OCI-LY7 (cell line): ENCODE measurements around the gene CENPX. TPM values are rescaled to one million over a fixed set of nuclear protein-coding genes. Genes with fewer than 3 reads are reported as not detected.

Source experiments
- BruUV-seq: library from RNA; stranded (reverse); fragments of 400-500 nt; replicated peaks from 2 replicates; lab custom pipeline; 2021; lab: Mats Ljungman, UMichigan
- CTCF ChIA-PET: fragments of 300-600 bp; sonication (Branson Sonifier 250); formaldehyde crosslinking; loops from one replicate; lab custom pipeline; 2022; ENCODE audit warnings: antibody characterized with exemption; ENCODE audit not compliant: unreplicated experiment; lab: Charles Lee
- POLR2A ChIA-PET: fragments of 300-600 bp; sonication (Branson Sonifier 250); formaldehyde crosslinking; loops from one replicate; lab custom pipeline; 2022; ENCODE audit warnings: antibody characterized with exemption; lab: Charles Lee
- DNase-seq: peaks from one replicate; pipeline ENCODE4 v3.0.0-alpha.2; 2015; ENCODE audit warnings: low spot score
- H2AFZ ChIP-seq: fragments of 200-600 bp; sonication (generic), shearing (Covaris generic); 2 replicates; pipeline ENCODE4 v1.6.1; 2014; ENCODE audit warnings: mild to moderate bottlenecking, antibody characterized with exemption, low read length, moderate library complexity
- H3K27ac ChIP-seq: fragments of 200-600 bp; sonication (generic); 2 replicates; pipeline ENCODE4 v1.5.1; 2014; ENCODE audit warnings: mixed run types, low read depth, mild to moderate bottlenecking, moderate library complexity, low read length, inconsistent platforms; ENCODE audit not compliant: poor library complexity, severe bottlenecking
- H3K36me3 ChIP-seq: fragments of 200-600 bp; sonication (generic); 2 replicates; pipeline ENCODE4 v1.6.1; 2014; ENCODE audit warnings: mild to moderate bottlenecking, antibody characterized with exemption, low read length, moderate library complexity, mixed read lengths; ENCODE audit not compliant: insufficient read depth
- H3K4me1 ChIP-seq: fragments of 200-600 bp; sonication (generic); 2 replicates; pipeline ENCODE4 v1.5.1; 2014; ENCODE audit warnings: mild to moderate bottlenecking, low read length; ENCODE audit not compliant: insufficient read depth, poor library complexity, severe bottlenecking
- H3K4me2 ChIP-seq: fragments of 200-600 bp; sonication (generic); 2 replicates; pipeline ENCODE4 v1.6.1; 2014; ENCODE audit warnings: mild to moderate bottlenecking, low read length
- H3K4me3 ChIP-seq: fragments of 200-600 bp; sonication (generic); 2 replicates; pipeline ENCODE4 v1.5.1; 2014; ENCODE audit warnings: mild to moderate bottlenecking, low read depth, low read length; ENCODE audit not compliant: poor library complexity, severe bottlenecking
- H3K79me2 ChIP-seq: fragments of 200-600 bp; sonication (generic); 2 replicates; pipeline ENCODE4 v1.6.1; 2016; ENCODE audit warnings: low read depth, mild to moderate bottlenecking, low read length, moderate library complexity, mixed read lengths; ENCODE audit not compliant: insufficient read depth
- H3K9me2 ChIP-seq: fragments of 200-600 bp; sonication (generic); 2 replicates; pipeline ENCODE4 v1.6.1; 2016; ENCODE audit warnings: mild to moderate bottlenecking, low read length, mixed read lengths; ENCODE audit not compliant: insufficient read depth
- H3K9me3 ChIP-seq: fragments of 200-600 bp; sonication (generic); 2 replicates; pipeline ENCODE4 v1.6.1; 2014; ENCODE audit warnings: mild to moderate bottlenecking, mixed run types, low read length, mixed read lengths
- H4K20me1 ChIP-seq: fragments of 200-600 bp; sonication (generic); 2 replicates; pipeline ENCODE4 v1.6.1; 2014; ENCODE audit warnings: mild to moderate bottlenecking, antibody characterized with exemption, low read length, moderate library complexity, mixed read lengths; ENCODE audit not compliant: insufficient read depth
- EZH2phosphoT487 ChIP-seq: fragments of 200-600 bp; sonication (generic); IDR thresholded peaks from 2 replicates; pipeline ENCODE4 v1.6.1; 2018; ENCODE audit warnings: low read depth, borderline replicate concordance, mild to moderate bottlenecking, mixed run types, antibody characterized with exemption, low read length, moderate library complexity, mixed read lengths
- intact Hi-C: fragments of 100-400 bp; cut with micrococcal nuclease; formaldehyde crosslinking; loops from one replicate; pipeline ENCODE4 v1.10.0; 2022; ENCODE audit not compliant: unreplicated experiment
- total RNA-seq, 2 experiments: library from RNA; depleted of rRNA in 1 of 2; stranded (reverse); fragments of >200 nt in 1 of 2; shearing (Covaris generic) in 1 of 2; gene quantifications; 2 replicates each; pipeline ENCODE4 v1.2.3, GENCODE V29; 2014 to 2022
- TF ChIP-seq, protein P1 (sequence below): fragments of 200-600 bp; sonication (generic); conservative IDR thresholded peaks from 2 replicates; pipeline ENCODE4 v1.5.1; 2014; ENCODE audit warnings: mild to moderate bottlenecking, antibody characterized with exemption, low read length, moderate library complexity, mixed read lengths

CENPX gene
- total RNA-seq, 2 experiments from 2014 or later: 130 to 251 TPM

GRCh38 chr17:82037889-82038195, 15.2 kb upstream of the CENPX start:
- Histone ChIP-seq H3K4me2 (peak overlapping the region; percentile 92), H4K20me1 (0 out of 2 replicates have a peak, but pooled peaks cover 5% of the 10 kb centered on the region), H3K36me3 (no peaks in the 10 kb centered on the region), H3K79me2 (no peaks in the 10 kb centered on the region), H2AFZ (peak overlapping the region; percentile 92), H3K9me3 (no peaks in the 10 kb centered on the region), H3K9me2 (no peaks in the 10 kb centered on the region), H3K4me3 (peak overlapping the region; percentile 72), H3K4me1 (peaks cover 19% of the 10 kb centered on the region), H3K27ac (peak overlapping the region; percentile 70)
- CTCF ChIA-PET: interaction anchor here (0.7 to 1.1 kb wide), 9 partner anchors 12 to 437 kb away, joined by 3 to 19 read pairs (median 4); partner anchors contain the start of genes CENPX and LRRC45
- intact Hi-C loops: loop anchor here (1.0 to 5.0 kb wide), 4 partner anchors 13 to 166 kb away; partner anchors contain the start of genes ARHGDIA, FASN, GPS1 and LRRC45
- DNase-seq: no peak
- BruUV-seq: no TSS peak
- TF ChIP-seq EZH2phosphoT487: no peak
- POLR2A ChIA-PET: interaction anchor here (0.6 to 1.5 kb wide), 14 partner anchors 12 to 372 kb away, joined by 3 to 9 read pairs (median 4); partner anchors contain the start of genes CENPX, LRRC45 and MAFG

GRCh38 chr17:82037092-82037888, 14.6 kb upstream of the CENPX start, which contains the start of gene DCXR:
Gene DCXR (minus strand): TSS chr17:82037697. CDS start chr17:82037682, 15 bp downstream.
- peak; percentile 99 for DNase-seq
- peaks cover 19% of the 10 kb centered on the region for H3K4me1 ChIP-seq
- H3K27ac ChIP-seq: peak within 1 kb of the TSS; percentile 70
- POLR2A ChIA-PET: interaction anchor here (0.6 to 1.5 kb wide), 15 partner anchors 10 to 164 kb away, joined by 3 to 9 read pairs (median 4); partner anchors contain the start of genes CENPX, LRRC45 and MAFG
- no peaks in the 10 kb centered on the region for H3K79me2 ChIP-seq
- peak within 1 kb of the TSS; percentile 92 for H3K4me2 ChIP-seq
- intact Hi-C loops: loop anchor here (1.0 to 5.0 kb wide), 4 partner anchors 14 to 165 kb away; partner anchors contain the start of genes ARHGDIA, FASN, GPS1 and LRRC45
- H4K20me1 ChIP-seq: 0 out of 2 replicates have a peak, but pooled peaks cover 5% of the 10 kb centered on the region
- H3K9me2 ChIP-seq: no peaks in the 10 kb centered on the region
- no peak for TF ChIP-seq EZH2phosphoT487
- TF ChIP-seq, protein P1, sequence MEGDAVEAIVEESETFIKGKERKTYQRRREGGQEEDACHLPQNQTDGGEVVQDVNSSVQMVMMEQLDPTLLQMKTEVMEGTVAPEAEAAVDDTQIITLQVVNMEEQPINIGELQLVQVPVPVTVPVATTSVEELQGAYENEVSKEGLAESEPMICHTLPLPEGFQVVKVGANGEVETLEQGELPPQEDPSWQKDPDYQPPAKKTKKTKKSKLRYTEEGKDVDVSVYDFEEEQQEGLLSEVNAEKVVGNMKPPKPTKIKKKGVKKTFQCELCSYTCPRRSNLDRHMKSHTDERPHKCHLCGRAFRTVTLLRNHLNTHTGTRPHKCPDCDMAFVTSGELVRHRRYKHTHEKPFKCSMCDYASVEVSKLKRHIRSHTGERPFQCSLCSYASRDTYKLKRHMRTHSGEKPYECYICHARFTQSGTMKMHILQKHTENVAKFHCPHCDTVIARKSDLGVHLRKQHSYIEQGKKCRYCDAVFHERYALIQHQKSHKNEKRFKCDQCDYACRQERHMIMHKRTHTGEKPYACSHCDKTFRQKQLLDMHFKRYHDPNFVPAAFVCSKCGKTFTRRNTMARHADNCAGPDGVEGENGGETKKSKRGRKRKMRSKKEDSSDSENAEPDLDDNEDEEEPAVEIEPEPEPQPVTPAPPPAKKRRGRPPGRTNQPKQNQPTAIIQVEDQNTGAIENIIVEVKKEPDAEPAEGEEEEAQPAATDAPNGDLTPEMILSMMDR: peak; percentile 91
- peak within 1 kb of the TSS; percentile 92 for H2AFZ ChIP-seq
- H3K36me3 ChIP-seq: no peaks in the 10 kb centered on the region
- H3K9me3 ChIP-seq: no peaks in the 10 kb centered on the region
- CTCF ChIA-PET: interaction anchor here (0.7 to 1.1 kb wide), 9 partner anchors 12 to 436 kb away, joined by 3 to 19 read pairs (median 4); partner anchors contain the start of genes CENPX and LRRC45
- no TSS peak for BruUV-seq
- H3K4me3 ChIP-seq: peak within 1 kb of the TSS; percentile 72

DNA sequence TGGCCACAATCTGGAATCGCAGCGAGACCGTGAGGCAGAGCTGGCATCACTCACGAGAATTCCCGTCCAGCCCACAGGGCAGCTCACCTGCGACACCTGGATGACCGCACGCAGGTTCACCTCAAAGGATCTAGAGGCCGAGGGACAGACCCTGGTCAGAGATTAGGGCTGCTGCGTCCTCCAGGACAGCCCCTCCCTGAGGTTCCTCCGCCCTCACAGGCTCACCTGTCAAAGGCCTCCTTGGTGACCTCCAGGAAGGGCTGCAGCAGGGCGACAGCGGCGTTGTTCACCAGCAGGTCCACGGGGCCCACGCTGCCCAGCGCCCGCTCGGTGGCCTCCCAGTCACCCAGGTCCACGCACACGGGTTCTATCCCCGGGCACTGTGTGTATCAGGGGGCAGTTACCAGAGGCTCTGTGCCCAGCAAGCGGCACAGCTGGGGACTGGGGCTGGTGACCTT, 14.0 kb upstream of the CENPX start:
- H3K27ac ChIP-seq: peak overlapping the region; percentile 70
- H3K9me3 ChIP-seq: no peaks in the 10 kb centered on the region
- H3K4me2 ChIP-seq: peak overlapping the region; percentile 92
- peak overlapping the region; percentile 72 for H3K4me3 ChIP-seq
- H3K36me3 ChIP-seq: no peaks in the 10 kb centered on the region
- peaks cover 19% of the 10 kb centered on the region for H3K4me1 ChIP-seq
- no peaks in the 10 kb centered on the region for H3K9me2 ChIP-seq
- no peak for DNase-seq
- TF ChIP-seq EZH2phosphoT487: no peak
- TF ChIP-seq, protein P1: no peak
- CTCF ChIA-PET: no interaction called here
- 0 out of 2 replicates have a peak, but pooled peaks cover 5% of the 10 kb centered on the region for H4K20me1 ChIP-seq
- intact Hi-C loops: loop anchor here (1.0 to 5.0 kb wide), 4 partner anchors 13 to 164 kb away; partner anchors contain the start of genes ARHGDIA, FASN, GPS1 and LRRC45
- POLR2A ChIA-PET: interaction anchor here (0.6 kb wide), 1 partner anchor 90 kb away, joined by 3 read pairs; no protein-coding TSS in a partner anchor
- no TSS peak for BruUV-seq
- H2AFZ ChIP-seq: no peak overlapping the region
- no peaks in the 10 kb centered on the region for H3K79me2 ChIP-seq
